Measurements from ENCODE around the gene SLC25A18.

Gene SLC25A18

DNA sequence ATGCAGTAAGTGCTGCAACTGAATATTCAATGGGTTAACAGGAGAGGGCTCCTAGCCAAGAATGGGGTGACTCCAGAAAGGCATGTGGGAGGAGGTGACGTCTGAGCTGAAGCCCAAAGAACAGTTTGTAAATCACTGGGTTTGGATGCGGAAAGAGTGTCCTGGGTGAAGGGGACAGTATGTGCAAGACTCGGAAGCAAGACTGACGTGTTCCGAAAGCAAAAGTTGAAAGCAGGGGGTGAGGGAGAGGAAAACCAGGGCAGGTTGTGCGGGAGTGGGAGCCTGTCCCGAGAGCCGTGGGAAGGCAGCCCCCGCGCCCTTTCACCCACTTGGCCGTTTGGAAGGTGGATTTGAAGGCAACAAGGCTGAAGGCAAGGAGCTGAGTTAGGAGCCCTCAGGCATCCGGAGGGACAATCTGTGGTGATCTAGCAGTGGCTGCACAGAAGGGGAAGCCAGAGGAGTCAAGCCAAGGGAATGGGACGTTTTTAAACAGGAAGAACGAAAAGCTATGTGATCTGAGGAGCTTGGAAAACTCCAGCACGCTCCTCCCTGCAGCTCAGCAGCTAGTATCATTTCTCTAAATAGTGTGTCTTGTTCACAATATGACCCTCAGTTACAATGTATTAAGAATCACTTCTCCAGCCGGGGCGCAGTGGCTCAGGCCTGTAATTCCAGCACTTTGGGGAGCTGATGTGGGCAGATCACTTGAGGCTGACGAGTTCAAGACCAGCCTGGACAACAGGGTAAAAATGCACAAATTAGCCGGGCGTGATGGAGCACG lies 7.7 kb downstream of the SLC25A18 start:
- no peak for FAIRE-seq
- TF ChIP-seq POLR2A (IDR thresholded peaks at IDR 0.05; ENCODE audit: low read depth, low read length), result no peak
- TF ChIP-seq TAF1 (IDR thresholded peaks at IDR 0.05; ENCODE audit: borderline replicate concordance, low read depth, low read length), result no peak
- no peak for DNase-seq (ENCODE audit: insufficient read length)

DNA sequence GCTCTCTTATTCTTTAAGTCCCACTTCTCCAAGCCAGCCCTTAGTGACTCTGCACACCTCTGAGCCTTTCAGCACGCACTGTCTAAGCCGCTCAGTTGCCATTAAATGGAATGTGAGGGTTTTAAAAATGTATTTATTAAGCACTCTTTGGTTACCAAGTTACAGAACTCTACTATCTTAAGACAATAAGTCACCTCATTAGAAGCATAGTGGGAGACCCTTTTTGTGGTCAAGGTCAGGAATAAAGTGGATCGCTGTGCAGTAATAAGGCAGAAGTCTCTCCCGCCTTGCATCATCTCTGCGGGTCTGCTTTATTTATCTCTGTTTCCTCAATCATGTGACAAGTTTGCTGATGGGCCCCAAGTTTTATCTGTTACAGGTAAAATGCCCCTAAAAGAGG lies 11.9 kb downstream of the SLC25A18 start:
- TF ChIP-seq POLR2AphosphoS5 (IDR thresholded peaks at IDR 0.05; ENCODE audit: low read depth, low read length) (no peak), POLR2A (IDR thresholded peaks at IDR 0.05; ENCODE audit: low read depth, low read length) (no peak), TAF1 (IDR thresholded peaks at IDR 0.05; ENCODE audit: borderline replicate concordance, low read depth, low read length) (no peak)
- DNase-seq (ENCODE audit: insufficient read length) (no peak), FAIRE-seq (no peak)

DNA sequence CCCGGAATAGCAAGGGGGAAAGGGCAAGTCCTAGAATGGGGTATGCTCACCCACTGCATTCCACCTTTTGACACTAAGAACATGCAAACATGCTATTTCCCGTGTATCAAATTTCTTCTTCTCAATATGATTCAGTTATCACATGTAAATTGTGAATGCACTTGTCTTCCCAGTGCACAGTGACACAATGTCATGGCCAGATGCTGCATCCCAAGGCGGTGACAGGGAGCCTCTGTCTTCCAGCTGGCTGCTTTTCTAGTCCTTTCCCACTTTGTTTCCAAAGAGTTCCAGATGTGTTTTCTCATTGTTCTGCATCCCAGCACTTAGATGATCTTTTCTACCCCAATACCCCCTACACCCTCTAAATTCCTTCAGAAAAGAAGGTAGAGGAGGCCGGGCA lies 12.4 kb downstream of the SLC25A18 start:
- no peak for FAIRE-seq
- no peak for DNase-seq (ENCODE audit: insufficient read length)
- TF ChIP-seq TAF1 (IDR thresholded peaks at IDR 0.05; ENCODE audit: borderline replicate concordance, low read depth, low read length) (no peak), POLR2AphosphoS5 (IDR thresholded peaks at IDR 0.05; ENCODE audit: low read depth, low read length) (no peak), POLR2A (IDR thresholded peaks at IDR 0.05; ENCODE audit: low read depth, low read length) (no peak)

DNA sequence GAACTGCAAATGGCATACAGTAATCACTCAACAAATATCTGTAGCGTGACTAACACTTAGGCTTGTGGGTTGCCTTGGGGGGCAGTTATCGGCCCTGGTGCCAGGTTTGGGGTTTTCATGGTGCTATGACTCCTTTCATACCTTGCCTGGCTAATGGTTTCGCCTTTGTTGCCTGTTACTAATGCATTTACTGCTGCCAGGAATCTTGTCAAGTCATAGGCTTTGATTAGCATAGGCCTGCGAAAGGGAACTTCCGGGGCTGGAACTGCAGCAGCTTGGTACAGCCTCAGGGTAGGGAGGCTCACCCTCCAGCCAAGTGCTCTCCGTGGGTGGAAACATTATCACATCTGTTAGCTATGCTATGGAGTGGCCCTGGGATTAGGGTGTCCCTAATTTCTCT lies 13.2 kb downstream of the SLC25A18 start:
- FAIRE-seq, result no peak
- no peak for TF ChIP-seq POLR2A (IDR thresholded peaks at IDR 0.05; ENCODE audit: low read depth, low read length)
- TF ChIP-seq POLR2AphosphoS5 (IDR thresholded peaks at IDR 0.05; ENCODE audit: low read depth, low read length), result no peak
- no peak for TF ChIP-seq TAF1 (IDR thresholded peaks at IDR 0.05; ENCODE audit: borderline replicate concordance, low read depth, low read length)
- no peak for DNase-seq (ENCODE audit: insufficient read length)

DNA sequence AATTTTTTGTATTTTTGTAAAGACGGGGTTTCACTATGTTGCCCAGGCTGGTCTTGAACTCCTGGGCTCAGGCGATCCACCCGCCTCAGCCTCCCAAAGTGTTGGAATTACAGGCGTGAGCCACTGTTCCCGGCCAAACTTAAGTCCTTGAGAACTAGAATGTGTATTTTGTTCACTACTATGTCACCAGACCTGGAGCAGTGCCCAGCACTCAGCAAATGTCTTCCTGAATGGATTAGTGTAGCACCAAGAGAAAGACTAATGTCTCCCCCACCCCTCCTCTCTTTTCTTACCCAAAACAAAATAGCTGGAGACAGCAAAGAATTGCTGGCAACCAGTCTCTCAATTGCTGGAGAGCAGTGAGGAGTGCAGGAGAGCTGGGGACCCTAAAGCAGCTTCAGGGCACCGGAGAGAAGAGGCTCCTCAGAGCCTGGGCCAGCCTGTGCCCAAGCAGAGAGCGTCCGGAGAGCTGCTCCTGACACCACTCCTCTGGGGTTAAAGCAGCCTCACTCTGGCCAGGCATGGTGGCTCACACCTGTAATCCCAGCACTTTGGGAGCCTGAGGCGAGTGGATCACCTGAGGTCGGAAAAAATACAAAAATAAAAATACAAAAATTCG lies 14.9 kb downstream of the SLC25A18 start:
- TF ChIP-seq POLR2AphosphoS5 (IDR thresholded peaks at IDR 0.05; ENCODE audit: low read depth, low read length) (no peak), POLR2A (IDR thresholded peaks at IDR 0.05; ENCODE audit: low read depth, low read length) (no peak), TAF1 (IDR thresholded peaks at IDR 0.05; ENCODE audit: borderline replicate concordance, low read depth, low read length) (no peak)
- no peak for FAIRE-seq
- DNase-seq (ENCODE audit: insufficient read length), result no peak

GRCh38 chr22:17579535-17579981 lies 16.3 kb downstream of the SLC25A18 start:
- DNase-seq (ENCODE audit: insufficient read length) (no peak), FAIRE-seq (no peak)
- TF ChIP-seq POLR2AphosphoS5 (IDR thresholded peaks at IDR 0.05; ENCODE audit: low read depth, low read length), result no peak
- no peak for TF ChIP-seq TAF1 (IDR thresholded peaks at IDR 0.05; ENCODE audit: borderline replicate concordance, low read depth, low read length)
- TF ChIP-seq POLR2A (IDR thresholded peaks at IDR 0.05; ENCODE audit: low read depth, low read length), result no peak

- FAIRE-seq (no peak), DNase-seq (ENCODE audit: insufficient read length) (no peak)
- TF ChIP-seq POLR2AphosphoS5 (IDR thresholded peaks at IDR 0.05; ENCODE audit: low read depth, low read length) (no peak), POLR2A (IDR thresholded peaks at IDR 0.05; ENCODE audit: low read depth, low read length) (no peak), TAF1 (IDR thresholded peaks at IDR 0.05; ENCODE audit: borderline replicate concordance, low read depth, low read length) (no peak)
Measured at GRCh38 chr22:17580441-17581031, 17.2 kb downstream of the SLC25A18 start.

GRCh38 chr22:17581056-17581455 lies 17.8 kb downstream of the SLC25A18 start:
- TF ChIP-seq POLR2A (IDR thresholded peaks at IDR 0.05; ENCODE audit: low read depth, low read length), result no peak
- TF ChIP-seq POLR2AphosphoS5 (IDR thresholded peaks at IDR 0.05; ENCODE audit: low read depth, low read length), result no peak
- TF ChIP-seq TAF1 (IDR thresholded peaks at IDR 0.05; ENCODE audit: borderline replicate concordance, low read depth, low read length), result no peak
- DNase-seq (ENCODE audit: insufficient read length) (no peak), FAIRE-seq (no peak)

DNA sequence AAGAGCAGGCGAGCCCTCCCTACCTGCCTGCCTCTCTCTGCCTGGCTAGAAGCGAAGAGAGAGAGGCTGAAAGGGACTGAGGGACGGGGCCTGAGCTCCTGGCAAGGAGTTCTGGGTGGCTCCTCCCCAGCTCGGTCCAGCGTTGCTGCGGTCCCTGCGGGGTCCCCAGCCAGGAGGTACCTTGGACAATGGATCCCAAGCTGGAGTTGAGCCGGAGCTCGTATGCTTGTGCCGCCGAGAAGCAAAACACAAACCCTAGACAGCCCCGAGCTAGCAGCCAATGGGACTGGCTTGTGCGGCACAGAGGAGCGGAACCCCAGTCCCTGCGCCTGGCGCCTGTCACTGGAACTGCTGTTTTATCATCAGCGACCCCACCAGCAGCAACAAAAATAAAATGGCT lies 18.3 kb downstream of the SLC25A18 start:
- TF ChIP-seq TAF1 (IDR thresholded peaks at IDR 0.05; ENCODE audit: borderline replicate concordance, low read depth, low read length) (no peak), POLR2AphosphoS5 (IDR thresholded peaks at IDR 0.05; ENCODE audit: low read depth, low read length) (no peak), POLR2A (IDR thresholded peaks at IDR 0.05; ENCODE audit: low read depth, low read length) (no peak)
- FAIRE-seq (no peak), DNase-seq (ENCODE audit: insufficient read length) (no peak)

DNA sequence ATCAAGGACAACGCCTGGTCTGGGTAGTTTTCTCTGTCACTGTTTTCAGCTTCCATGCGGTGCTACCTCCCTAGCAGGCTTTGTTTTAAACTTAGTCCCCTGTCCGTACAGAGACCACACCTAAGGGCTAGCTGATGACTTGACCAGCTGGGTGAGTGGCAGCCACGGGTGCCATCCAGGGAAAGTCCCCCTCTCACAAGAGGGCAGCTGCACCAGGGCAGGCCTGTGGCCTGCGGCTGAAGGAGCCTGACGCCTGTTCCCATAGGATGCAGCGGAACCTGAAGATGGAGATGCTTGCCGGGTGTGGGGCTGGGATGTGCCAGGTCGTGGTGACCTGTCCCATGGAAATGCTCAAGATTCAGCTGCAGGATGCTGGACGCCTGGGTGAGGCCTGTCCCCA lies 19.9 kb downstream of the SLC25A18 start:
- no peak for FAIRE-seq
- TF ChIP-seq POLR2AphosphoS5 (IDR thresholded peaks at IDR 0.05; ENCODE audit: low read depth, low read length) (no peak), TAF1 (IDR thresholded peaks at IDR 0.05; ENCODE audit: borderline replicate concordance, low read depth, low read length) (no peak), POLR2A (IDR thresholded peaks at IDR 0.05; ENCODE audit: low read depth, low read length) (no peak)
- no peak for DNase-seq (ENCODE audit: insufficient read length)

DNA sequence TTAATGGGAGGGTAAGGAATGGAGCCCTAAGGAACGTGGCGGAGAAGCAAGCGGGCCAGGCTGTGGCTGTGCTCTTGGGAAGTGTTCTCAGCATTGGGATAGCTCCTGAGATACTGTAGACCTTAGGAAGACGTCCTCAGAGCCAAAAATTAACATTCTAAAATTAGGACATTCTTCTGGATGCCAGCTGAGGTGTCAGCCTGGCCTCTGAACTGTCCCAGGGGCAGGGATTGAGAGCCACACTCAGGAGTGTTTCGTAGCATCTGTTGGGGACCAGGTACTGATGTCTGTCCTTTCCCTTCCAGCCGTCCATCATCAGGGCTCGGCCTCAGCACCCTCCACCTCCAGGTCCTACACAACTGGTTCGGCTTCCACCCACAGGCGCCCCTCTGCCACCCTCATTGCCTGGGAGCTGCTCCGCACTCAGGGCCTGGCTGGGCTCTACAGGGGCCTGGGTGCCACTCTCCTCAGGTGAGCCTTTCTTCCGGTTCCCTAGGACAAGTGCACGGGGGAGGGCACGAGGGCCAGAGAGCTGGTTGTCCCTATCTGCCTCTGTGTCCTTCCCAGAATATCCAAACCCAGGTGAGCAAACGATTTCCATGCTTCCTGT lies 23.6 kb downstream of the SLC25A18 start:
- no peak for DNase-seq (ENCODE audit: insufficient read length)
- TF ChIP-seq POLR2AphosphoS5 (IDR thresholded peaks at IDR 0.05; ENCODE audit: low read depth, low read length) (no peak), POLR2A (IDR thresholded peaks at IDR 0.05; ENCODE audit: low read depth, low read length) (no peak), TAF1 (IDR thresholded peaks at IDR 0.05; ENCODE audit: borderline replicate concordance, low read depth, low read length) (no peak)
- FAIRE-seq, result no peak

Measured in GM12892 (cell line).